ENCODE measurements around the gene SSBP3.

SSBP3 gene

DNA sequence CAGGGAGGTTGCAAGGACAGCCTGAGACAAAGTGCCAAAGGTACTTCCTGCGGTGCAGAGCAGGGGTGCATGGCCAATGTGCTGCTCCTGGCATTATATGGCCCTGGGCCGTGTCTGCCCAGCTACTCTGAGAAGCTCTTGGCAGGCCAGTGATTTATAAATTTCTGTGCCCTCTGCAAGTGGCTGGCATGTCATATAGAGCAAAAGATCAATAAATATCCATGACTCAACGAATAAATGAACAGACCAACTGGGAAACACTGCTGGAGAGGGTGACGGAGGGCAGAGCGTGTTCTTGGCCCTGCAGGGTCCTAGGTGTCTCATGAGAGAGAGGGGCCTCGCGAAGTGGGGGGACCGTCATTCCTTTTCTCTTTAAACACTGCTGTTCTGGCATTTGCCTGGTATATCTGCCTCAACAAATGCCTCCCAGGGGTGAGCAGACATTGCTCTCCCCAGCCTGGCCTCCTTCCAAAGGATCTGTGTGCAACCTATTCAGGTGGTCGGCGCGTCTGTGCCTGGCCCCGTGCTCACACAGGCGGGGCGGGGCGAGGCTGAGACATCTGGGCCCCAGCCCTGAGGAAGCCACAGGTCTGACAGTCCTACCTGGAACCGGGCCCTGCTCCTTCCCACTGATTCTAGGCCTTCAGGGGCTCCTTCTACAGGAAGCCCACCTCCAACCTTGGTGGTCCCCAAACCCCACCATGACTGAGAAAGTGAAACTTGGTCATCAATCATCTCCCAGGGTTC, 123.9 kb downstream of the SSBP3 start:
- TF ChIP-seq, protein P1, sequence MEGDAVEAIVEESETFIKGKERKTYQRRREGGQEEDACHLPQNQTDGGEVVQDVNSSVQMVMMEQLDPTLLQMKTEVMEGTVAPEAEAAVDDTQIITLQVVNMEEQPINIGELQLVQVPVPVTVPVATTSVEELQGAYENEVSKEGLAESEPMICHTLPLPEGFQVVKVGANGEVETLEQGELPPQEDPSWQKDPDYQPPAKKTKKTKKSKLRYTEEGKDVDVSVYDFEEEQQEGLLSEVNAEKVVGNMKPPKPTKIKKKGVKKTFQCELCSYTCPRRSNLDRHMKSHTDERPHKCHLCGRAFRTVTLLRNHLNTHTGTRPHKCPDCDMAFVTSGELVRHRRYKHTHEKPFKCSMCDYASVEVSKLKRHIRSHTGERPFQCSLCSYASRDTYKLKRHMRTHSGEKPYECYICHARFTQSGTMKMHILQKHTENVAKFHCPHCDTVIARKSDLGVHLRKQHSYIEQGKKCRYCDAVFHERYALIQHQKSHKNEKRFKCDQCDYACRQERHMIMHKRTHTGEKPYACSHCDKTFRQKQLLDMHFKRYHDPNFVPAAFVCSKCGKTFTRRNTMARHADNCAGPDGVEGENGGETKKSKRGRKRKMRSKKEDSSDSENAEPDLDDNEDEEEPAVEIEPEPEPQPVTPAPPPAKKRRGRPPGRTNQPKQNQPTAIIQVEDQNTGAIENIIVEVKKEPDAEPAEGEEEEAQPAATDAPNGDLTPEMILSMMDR (IDR thresholded peaks at IDR 0.05; ENCODE audit: control insufficient read depth, insufficient read depth, low read depth, low read length, missing control alignments) = no peak
- DNase-seq (ENCODE audit: low read depth) = no peak
- H3K4me3 ChIP-seq (ENCODE audit: control insufficient read depth, low read depth, low read length) = no peak overlapping the region

DNA sequence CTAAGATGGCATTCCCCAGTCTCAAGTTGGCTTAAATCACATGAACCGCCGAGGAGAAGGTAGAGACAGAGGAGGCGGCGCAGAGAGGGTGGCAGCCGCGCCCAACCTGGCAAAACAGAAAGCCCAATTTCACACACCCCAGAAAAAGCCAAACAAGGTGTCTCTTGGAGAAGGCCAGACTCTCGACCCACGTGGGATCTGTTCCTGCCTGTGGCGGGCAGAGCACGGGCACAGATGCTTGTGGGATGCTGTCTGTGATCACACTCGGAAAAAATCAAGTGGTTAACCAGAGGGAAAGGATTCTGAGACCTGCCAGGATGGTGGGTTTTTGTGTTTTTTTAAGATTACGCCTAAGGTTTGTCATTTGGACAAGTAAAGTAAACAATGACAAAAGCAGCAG, 125.5 kb downstream of the SSBP3 start:
- TF ChIP-seq, protein P1 (IDR thresholded peaks at IDR 0.05; ENCODE audit: control insufficient read depth, insufficient read depth, low read depth, low read length, missing control alignments) = no peak
- no peak for DNase-seq (ENCODE audit: low read depth)
- no peak overlapping the region for H3K4me3 ChIP-seq (ENCODE audit: control insufficient read depth, low read depth, low read length)

DNA sequence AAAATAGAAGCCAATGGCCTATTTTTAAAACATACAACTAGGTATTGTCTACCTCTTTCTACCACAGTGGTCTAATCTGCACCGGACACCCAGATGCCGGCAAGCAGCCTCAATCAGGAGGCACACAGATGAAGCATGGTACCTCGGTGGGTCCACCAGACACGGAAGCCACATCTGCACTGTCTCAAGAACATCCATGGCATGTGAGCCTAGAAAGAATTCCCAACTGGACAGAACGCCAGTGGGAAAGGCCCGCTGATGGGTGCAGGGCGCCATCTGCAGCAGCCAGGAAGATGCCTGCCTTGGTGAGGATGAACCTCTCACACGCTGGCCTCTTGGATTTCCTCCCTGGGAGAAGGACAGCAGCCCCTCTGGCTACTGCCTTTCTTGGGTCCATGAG, 126.7 kb downstream of the SSBP3 start:
- H3K4me3 ChIP-seq (ENCODE audit: control insufficient read depth, low read depth, low read length) = no peak overlapping the region
- no peak for DNase-seq (ENCODE audit: low read depth)
- TF ChIP-seq, protein P1 (IDR thresholded peaks at IDR 0.05; ENCODE audit: control insufficient read depth, insufficient read depth, low read depth, low read length, missing control alignments) = no peak

DNA sequence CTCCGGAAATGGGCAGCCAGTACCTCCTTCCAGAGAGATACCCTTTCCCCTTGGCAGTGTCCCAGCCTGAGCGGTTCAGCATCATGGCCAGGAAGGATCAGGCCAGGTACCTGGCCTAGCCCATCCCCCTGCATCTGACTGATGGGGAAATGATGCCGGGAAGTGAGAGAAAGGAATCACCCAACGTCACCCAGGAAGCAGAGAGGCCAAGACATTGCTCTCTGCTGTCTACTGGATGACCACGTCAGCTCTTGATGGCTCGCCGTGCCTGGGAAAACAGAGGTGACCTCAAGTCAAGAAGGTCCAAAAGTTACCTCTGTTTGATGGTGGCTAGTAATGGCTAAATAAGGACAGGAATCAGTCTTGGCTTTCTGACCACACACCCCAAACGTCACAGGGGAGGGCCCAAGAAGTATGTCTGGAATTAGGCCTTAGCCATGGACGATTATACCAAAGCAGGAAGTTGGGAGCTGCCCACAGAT, 127.2 kb downstream of the SSBP3 start:
- TF ChIP-seq, protein P1 (IDR thresholded peaks at IDR 0.05; ENCODE audit: control insufficient read depth, insufficient read depth, low read depth, low read length, missing control alignments) = no peak
- peak; percentile 28 for DNase-seq (ENCODE audit: low read depth)
- no peak overlapping the region for H3K4me3 ChIP-seq (ENCODE audit: control insufficient read depth, low read depth, low read length)

DNA sequence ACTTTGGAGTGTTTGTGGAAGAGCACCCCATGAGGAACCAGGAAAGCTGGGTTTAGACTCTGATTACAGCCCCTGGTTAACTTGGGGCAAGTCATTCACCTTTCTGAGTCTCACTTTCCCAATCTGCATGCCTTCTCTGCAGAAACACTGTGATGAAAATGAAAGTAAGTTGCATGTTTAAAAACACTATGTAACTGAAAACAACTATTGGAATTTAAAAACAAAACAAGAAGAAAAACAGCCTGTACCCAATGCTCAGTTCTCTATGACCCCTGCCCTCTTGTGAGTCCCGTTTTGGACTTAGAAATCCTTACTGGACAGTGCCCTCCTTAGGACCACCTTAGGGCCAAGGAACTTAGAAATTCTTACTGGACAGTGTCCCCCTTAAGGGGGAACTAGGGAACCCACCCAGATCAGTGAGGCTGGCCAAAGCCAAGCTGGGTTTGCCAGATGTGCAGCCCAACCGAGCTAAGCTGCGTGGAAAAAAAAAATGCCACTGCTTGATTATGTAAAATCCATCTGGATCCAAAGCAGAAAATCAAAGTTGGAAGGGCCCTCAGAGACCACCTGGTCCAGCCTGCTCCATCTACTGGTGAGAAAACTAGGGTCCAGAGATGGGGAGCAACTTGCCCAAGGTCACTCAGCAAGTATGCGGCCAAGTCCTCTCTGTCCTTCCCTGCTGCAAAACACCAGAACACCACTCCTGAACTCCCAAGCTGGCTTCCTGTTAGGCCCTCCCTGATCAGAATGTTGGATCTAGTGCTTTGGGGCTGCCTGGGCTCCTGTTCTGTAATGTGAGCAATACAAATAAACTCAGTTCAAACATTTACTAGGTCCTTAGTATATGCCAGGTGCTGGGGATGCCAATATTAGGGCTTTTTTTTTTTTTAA, 128.5 kb downstream of the SSBP3 start:
- TF ChIP-seq, protein P1 (IDR thresholded peaks at IDR 0.05; ENCODE audit: control insufficient read depth, insufficient read depth, low read depth, low read length, missing control alignments) = no peak
- no peak for DNase-seq (ENCODE audit: low read depth)
- no peak overlapping the region for H3K4me3 ChIP-seq (ENCODE audit: control insufficient read depth, low read depth, low read length)

DNA sequence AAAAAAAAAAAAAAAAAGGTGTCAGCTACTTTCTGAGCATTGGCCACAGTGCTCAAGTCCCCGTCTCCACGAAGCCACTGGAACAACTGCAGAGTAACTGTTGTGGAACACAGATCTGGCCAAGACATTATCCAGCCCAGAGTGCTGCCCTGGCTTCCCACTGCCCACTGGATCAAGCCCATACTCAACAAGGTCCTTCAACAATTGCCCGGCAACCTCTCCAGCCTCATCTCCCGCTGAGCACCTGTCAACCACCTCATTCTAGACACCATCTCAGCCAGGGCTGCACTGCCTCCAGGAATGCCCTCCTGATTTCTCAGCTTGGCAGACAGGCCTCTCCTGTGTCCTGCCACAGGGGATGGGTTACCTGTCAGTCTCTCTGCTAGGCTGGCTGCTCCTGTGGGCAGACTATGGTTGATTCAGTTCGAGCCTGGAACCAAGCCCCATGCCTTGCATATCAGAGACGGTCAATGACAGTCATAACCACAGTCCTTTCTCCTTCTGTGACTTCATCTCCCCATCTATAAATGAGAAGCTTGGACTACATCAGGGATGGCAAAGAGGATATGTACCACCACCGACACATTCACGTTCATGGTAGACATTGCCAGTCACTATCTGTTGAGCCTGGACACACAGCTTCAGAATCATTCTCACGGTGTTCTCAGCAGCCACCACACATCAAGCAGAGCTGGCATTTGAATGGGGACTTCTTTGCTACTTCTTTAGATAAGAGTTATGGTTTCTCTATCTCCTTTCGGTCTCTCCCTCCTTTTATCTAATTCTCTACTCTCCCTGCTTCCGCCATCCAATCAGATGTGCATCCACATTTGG, 129.4 kb downstream of the SSBP3 start:
- TF ChIP-seq, protein P1 (IDR thresholded peaks at IDR 0.05; ENCODE audit: control insufficient read depth, insufficient read depth, low read depth, low read length, missing control alignments) = no peak
- no peak for DNase-seq (ENCODE audit: low read depth)
- H3K4me3 ChIP-seq (ENCODE audit: control insufficient read depth, low read depth, low read length) = no peak overlapping the region
